NB4 (cell line): ENCODE measurements around the gene SMYD3.
A peak's percentile ranks its signal among the peaks of the same experiment; 100 is the strongest.

Experiments used
- DNase-seq: peaks from one replicate; pipeline ENCODE4 v3.0.0; 2010; ENCODE audit warnings: low read depth
- H3K4me3 ChIP-seq: one replicate; pipeline ENCODE4 v1.5.1; 2011; ENCODE audit warnings: mild to moderate bottlenecking, low read depth, low read length, moderate library complexity
- MYC ChIP-seq: IDR thresholded peaks from 2 replicates; pipeline ENCODE4 v1.6.1; 2011; ENCODE audit warnings: low read depth, low read length
- POLR2A ChIP-seq: IDR thresholded peaks from 2 replicates; pipeline ENCODE4 v1.6.1; 2011; ENCODE audit warnings: mild to moderate bottlenecking; ENCODE audit not compliant: insufficient read length; ENCODE audit errors: extremely low read depth
- TF ChIP-seq, protein P1 (sequence below): IDR thresholded peaks from 2 replicates; pipeline ENCODE4 v1.6.1; 2011; ENCODE audit warnings: low read depth, low read length
- TF ChIP-seq, protein P2 (sequence below): IDR thresholded peaks from one replicate; pipeline ENCODE4 v1.5.1; 2012; ENCODE audit warnings: low read depth, low read length

Gene SMYD3

DNA sequence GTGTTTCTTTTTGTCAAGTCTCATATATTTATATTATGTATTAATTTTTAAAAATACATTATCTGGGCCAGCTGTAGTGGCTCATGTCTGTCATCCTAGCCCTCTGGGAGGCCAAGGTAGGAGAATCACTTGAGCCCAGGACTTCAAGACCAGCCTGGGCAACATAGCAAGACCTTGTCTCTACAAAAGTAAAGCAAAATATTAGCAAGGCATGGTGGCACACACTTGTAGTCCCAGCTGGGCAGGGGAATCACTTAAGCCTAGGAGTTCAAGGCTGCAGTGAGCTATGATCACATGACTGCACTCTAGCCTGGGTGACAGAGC, 189.1 kb downstream of the SMYD3 start:
- TF ChIP-seq, protein P1, sequence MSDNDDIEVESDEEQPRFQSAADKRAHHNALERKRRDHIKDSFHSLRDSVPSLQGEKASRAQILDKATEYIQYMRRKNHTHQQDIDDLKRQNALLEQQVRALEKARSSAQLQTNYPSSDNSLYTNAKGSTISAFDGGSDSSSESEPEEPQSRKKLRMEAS, result no peak
- no peak for TF ChIP-seq MYC
- TF ChIP-seq, protein P2, sequence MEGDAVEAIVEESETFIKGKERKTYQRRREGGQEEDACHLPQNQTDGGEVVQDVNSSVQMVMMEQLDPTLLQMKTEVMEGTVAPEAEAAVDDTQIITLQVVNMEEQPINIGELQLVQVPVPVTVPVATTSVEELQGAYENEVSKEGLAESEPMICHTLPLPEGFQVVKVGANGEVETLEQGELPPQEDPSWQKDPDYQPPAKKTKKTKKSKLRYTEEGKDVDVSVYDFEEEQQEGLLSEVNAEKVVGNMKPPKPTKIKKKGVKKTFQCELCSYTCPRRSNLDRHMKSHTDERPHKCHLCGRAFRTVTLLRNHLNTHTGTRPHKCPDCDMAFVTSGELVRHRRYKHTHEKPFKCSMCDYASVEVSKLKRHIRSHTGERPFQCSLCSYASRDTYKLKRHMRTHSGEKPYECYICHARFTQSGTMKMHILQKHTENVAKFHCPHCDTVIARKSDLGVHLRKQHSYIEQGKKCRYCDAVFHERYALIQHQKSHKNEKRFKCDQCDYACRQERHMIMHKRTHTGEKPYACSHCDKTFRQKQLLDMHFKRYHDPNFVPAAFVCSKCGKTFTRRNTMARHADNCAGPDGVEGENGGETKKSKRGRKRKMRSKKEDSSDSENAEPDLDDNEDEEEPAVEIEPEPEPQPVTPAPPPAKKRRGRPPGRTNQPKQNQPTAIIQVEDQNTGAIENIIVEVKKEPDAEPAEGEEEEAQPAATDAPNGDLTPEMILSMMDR, result no peak
- TF ChIP-seq POLR2A, result no peak
- DNase-seq, result no peak
- no peak overlapping the region for H3K4me3 ChIP-seq

DNA sequence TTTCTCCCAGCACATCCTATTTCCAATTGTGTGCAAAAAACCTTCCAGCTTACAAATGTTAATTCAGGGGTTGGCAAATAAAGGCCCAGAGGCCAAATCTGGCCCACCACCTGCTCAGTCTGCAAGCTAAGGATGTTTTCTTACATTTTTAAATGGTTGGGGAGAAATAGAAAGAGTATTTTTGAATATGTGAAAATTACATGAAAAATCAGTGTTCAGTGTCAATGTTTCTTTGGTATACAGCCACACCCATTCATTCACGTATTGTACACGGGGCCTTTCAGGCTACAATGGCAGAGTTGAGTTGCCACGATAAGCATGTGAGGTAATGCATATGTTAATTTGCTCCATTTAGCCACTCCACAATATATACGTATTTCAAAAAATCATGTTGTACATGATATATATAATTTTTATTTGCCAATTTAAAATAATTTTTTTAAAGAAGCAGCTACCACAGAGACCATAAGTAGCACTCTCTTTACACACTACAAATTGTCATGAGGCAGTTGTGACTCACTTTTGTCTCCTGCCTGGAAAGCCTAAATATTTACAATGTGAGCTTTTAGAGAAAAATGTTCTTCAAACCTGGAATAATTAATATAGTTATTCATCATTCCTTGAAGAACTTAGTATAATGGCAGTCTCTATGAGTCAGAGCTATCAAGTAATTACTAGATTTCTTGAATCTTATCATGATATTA, 189.6 kb downstream of the SMYD3 start:
- TF ChIP-seq, protein P1, result no peak
- TF ChIP-seq MYC, result no peak
- no peak for TF ChIP-seq POLR2A
- TF ChIP-seq, protein P2, result no peak
- DNase-seq, result no peak
- H3K4me3 ChIP-seq, result no peak overlapping the region

DNA sequence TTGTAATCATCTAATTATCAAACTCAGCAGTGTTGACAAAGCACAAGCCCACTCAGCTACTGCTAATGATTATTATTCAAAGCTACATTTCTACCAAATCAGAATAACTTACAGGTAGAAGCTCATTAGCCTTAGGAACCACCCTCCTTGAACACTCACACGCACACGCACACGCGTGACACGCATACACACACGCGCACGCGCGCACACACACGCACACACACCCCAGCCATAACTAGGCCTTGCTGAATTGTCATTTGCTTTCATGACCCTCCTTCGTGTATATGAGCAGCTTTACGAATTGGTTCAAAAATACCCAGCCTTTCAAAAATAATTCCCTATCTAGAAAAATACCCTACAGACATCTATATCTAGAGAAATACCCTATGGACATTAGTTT, 195.6 kb downstream of the SMYD3 start:
- DNase-seq, result no peak
- H3K4me3 ChIP-seq, result no peak overlapping the region
- TF ChIP-seq, protein P2, result no peak
- no peak for TF ChIP-seq MYC
- TF ChIP-seq, protein P1, result no peak
- no peak for TF ChIP-seq POLR2A

DNA sequence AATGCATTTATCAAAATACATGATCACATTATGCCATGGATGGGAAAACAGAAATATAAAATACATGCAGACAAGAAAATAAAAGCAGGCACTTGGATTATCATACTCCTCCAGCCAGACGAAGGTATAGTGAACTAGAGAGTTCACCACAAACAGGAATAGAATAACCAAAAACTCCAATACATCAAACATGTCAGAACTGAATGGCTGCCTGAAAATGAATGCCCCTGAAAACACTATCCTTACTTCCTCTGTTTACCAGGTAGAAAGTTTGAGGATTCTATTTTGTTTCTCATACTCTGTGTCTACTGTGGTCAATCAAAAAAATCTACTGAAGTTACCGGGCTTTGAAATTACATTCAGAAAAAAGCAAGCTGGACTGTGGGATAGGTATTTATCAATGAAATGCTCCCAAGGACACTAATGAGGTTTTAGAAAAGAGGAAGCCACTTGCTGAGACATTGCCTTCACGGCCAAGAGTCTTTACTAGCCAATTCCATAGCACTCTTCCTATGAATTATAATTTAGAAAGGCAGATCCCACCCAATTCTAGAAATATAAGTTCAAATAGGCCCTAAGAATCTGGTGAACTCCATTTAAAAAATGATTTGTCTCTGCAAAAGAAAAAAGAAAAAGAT, 197.7 kb downstream of the SMYD3 start:
- no peak for TF ChIP-seq POLR2A
- peak; percentile 20 for DNase-seq

DNA sequence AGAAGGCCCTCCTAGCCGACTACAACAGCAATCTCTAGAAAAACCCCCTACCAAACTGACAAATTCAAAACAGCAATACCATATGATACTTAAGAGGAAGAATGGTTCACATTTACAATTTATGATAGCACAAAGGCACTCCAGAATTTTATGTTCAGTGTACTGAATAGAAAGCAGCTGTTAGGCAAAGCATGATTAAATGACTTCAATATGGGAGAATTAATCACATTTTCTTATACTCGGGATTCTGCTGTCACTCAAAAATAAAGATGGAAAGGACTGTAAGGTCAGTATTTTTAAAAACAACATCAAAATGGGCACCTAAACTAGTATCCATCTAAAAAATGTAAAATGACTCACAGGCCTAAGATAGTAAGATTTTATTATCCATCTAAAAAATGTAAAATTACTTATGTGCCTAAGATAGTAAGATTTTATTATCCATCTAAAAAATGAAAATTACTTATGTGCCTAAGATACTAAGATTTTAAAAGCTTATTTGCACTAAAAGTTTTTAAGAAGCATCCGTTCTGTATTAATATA, 198.5 kb downstream of the SMYD3 start:
- no peak for DNase-seq
- TF ChIP-seq, protein P1, result no peak
- no peak for TF ChIP-seq MYC
- TF ChIP-seq POLR2A, result no peak
- TF ChIP-seq, protein P2, result no peak
- no peak overlapping the region for H3K4me3 ChIP-seq

More for the DNA sequence above, 197.7 kb downstream of the SMYD3 start:
- H3K4me3 ChIP-seq, result no peak overlapping the region

DNA sequence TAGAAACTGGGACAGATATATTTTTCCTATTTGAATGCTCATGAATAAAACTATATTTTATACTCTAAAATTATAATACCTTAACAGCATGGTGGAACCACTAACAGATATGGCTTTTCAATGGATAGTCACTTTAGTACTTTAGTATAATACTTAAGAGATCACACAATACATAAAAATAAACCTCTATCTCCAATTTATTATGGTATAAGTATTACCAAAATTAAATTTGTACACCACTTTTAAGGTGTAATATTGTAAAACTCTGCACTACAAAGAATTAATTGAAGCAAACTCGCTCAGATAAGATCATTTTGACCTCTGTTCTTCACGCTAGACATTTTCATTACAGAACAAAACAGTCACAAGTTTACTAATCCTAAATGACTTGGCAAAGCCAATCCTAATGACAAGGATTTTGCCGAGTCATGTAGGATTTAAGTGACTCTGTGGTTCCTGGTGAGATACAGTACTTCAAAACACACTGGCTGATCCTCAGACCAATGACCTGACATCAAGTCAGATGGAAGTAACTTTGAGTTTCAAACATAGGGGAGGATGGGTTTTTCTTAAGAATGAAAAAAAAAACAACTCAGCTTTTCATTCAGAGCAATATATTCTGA, 200.6 kb downstream of the SMYD3 start:
- peak; percentile 66 for DNase-seq
- H3K4me3 ChIP-seq, result no peak overlapping the region
- TF ChIP-seq POLR2A (no peak), MYC (no peak)
- TF ChIP-seq, protein P1, result no peak
- TF ChIP-seq, protein P2, result no peak
